ENCODE data around the gene PHF11. TPM values are rescaled to one million over a fixed set of nuclear protein-coding genes. Genes with fewer than 3 reads are reported as not detected.

PHF11 gene
- polyA plus RNA-seq, 1 donor: 21.5 TPM

GRCh38 chr13:49498206-49498605, 2.5 kb downstream of the PHF11 start:
- no peak for DNase-seq (ENCODE audit: low read depth)

DNA sequence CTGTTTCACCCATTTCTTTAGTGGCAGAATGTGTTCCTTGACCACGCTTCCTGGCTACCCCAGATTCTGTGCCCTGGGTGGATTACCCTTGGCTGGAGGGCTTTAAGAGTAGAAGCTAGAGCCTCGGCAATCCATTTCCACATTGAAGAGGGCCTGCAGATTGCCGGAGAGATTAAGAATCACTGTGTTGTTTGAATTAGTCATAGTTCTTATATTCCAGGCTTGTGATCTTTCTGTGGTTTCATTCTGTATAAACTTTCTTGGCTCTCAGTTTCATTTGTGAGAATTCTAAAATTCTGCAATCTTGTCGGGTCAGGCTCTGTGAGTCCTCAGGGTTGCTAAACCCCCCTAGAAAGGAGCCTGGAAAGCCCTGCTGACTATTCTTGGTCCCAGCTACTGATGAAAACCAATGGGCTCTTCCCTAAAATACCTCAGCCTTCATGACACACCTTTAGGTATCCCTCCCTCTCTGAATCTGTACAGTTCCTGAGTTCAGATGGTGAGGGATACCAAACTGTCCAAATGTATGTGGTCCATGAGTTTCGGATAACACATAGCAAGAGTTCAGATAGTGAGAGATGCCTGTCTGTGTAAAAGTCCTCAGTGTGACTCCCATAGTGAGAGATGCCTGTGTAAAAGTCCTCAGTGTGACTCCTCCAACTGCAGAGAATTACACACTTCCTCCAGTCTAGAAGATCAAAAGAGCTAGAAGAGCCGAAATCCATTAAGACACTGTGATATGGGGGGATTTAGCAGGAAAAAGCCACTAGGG, 4.3 kb downstream of the PHF11 start:
- DNase-seq (ENCODE audit: low read depth): no peak

GRCh38 chr13:49502954-49503353, 7.2 kb downstream of the PHF11 start:
- DNase-seq (ENCODE audit: low read depth): no peak

GRCh38 chr13:49503951-49504350, 8.2 kb downstream of the PHF11 start:
- no peak for DNase-seq (ENCODE audit: low read depth)

GRCh38 chr13:49512578-49512977, 16.8 kb downstream of the PHF11 start:
- DNase-seq (ENCODE audit: low read depth): no peak

DNA sequence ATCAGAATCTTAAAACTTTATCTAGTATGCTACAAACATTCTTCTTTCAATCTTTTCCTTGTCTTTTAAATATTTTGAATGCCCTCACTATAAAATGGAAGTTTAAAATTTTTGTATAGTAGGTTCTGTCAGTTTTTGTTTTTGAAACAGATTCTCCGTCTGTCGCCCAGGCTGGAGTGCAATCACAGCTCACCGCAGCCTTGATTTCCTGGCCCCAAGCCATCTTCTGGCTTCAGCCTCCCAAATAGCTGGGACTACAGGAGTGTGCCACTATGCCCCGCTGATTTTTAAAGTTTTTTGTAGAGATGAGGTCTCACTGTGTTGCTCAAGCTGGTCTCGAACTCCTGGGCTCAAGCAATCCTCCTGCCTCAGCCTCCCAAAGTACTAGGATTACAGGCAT, 20.7 kb downstream of the PHF11 start:
- DNase-seq (ENCODE audit: low read depth): no peak

- DNase-seq (ENCODE audit: low read depth): no peak
Observed at GRCh38 chr13:49517461-49517860, 21.7 kb downstream of the PHF11 start.

DNA sequence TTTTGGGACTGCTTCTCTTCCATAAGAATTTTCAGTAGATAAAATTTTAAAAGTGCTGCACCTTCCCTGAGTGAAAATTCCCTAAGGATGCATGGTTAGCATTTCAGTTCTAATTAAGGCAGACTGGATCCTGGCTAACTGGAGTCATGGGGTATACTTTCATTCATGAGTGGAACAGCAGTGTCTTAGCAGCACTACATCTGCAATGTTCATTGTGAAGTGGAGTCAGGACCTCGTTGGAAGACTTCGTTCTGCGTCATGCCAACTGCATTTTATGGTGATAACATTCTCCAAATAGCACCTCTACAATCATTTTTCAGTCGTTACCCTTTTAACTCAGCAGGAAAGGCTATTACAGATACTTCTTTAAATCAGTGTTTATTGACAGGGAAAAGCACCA, 25.5 kb downstream of the PHF11 start:
- no peak for DNase-seq (ENCODE audit: low read depth)

GRCh38 chr13:49524740-49525501, 29.2 kb downstream of the PHF11 start:
- DNase-seq (ENCODE audit: low read depth): no peak

DNA sequence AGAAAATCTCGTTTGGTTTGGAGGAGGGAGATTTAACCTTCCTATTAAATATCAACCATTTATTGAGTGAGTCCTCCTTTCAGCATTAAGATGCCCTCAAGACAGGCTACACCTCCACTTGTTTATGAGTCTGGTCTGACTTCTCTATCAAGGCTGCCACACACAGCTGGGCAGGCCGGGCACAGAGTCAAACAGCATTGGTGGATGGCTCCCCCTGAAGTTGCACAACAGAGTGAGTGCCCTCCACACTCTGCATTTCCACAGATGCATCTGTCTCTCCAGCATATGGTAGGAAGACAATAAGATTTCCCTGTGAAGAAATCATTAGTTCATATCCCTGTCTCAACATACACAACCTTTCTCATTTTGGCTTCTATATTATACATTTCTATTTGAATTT, 31.4 kb downstream of the PHF11 start:
- no peak for DNase-seq (ENCODE audit: low read depth)

DNA sequence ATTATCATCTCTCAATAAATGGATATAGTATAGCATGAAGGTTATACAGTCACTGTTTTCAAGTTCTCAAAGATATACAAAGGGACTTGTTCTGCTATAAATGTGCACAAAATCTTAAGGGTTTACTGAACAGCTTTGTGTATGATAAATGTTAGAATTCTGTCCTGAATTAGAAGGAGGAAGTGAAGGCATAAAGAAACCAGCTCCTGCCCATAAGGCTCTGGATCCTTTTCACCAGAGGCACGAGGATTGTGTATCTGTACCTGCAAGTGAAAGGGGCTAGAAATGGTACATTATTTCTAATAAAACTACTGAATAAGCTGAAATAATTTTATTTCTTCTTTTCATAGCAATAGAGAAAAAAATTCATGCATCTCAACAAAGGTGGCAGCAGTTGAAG, 32.4 kb downstream of the PHF11 start:
- no peak for DNase-seq (ENCODE audit: low read depth)

DNA sequence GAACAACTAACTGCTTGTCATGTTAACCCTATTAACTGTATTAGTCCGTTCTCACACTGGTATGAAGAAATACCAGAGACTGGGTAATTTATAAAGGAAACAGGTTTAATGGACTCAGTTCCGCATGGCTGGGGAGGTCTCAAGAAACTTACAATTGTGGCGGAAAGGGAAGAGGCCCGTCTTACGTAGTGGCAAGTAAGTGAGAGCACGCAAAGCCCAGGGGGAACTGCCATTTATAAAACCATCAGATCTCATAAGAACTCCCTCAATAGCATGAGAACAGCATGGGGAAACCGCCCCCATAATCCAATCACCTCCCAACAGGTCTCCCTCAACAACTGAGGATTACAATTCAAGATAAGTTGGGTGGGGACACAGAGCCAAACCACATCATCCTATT, 34.7 kb downstream of the PHF11 start:
- DNase-seq (ENCODE audit: low read depth): no peak

DNA sequence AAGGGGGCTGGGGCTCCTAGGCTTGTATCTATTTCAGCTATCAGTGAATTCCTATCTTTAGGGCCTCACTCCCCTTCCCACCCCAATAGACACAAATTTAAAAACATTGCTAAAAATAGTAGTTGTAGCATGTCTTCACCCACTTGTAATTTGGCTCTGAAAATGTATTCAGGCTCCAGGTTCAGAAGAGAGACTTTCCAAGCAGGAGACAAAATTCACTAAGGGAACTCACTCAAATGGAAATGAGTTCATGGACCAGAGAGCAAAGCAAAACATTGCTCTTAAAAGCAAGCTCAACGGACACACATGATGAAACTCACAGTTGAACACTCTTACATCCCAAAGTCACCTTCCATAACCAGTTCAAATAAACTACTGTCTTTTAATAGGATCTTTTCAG, 36.8 kb downstream of the PHF11 start:
- no peak for DNase-seq (ENCODE audit: low read depth)

- no peak for DNase-seq (ENCODE audit: low read depth)
Observed at GRCh38 chr13:49533011-49533410, 37.3 kb downstream of the PHF11 start.

- DNase-seq (ENCODE audit: low read depth): no peak
Observed at GRCh38 chr13:49533591-49534269, 38.0 kb downstream of the PHF11 start.

- no peak for DNase-seq (ENCODE audit: low read depth)
Observed at GRCh38 chr13:49536144-49536873, 40.6 kb downstream of the PHF11 start.

GRCh38 chr13:49538404-49538803, 42.7 kb downstream of the PHF11 start:
- no peak for DNase-seq (ENCODE audit: low read depth)

DNA sequence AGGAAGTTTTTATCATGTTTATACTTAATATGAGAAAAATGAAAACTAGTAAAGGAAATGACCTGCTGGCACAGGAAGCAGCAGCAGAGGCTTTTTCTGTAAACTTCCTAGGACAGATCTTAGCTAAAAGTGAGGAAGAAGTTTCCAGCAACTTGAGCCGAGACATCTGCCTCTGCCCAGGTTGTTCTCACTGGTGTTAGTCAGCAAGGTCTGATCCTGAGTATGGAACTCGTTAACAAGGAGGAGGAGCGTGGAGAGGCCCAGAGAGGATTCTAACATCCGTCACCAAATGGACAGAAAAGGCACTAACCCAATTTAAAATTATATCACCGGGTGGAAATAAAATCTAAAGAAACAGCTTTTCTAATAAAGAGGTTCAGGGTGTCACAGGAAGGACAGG, 43.6 kb downstream of the PHF11 start:
- DNase-seq (ENCODE audit: low read depth): no peak

GRCh38 chr13:49539746-49540145, 44.0 kb downstream of the PHF11 start:
- no peak for DNase-seq (ENCODE audit: low read depth)

- DNase-seq (ENCODE audit: low read depth): no peak
Observed at GRCh38 chr13:49540552-49540951, 44.8 kb downstream of the PHF11 start.

DNA sequence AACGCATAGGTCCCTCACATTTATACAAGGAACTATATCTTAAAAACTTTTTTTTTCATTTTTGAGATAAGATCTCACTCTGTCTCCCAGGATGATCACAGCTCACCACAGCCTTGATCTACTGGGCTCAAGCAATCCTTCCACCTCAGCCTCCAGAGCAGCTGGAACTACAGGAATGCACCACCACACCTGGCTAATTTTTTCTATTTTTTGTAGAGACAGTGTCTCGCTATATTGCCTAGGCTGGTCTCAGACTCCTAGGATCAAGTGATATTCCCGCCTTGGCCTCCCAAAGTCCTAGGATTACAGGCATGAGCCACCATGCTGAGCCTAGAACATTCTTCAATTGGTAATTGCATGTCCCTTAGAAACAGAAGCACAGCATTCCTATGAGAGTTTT, 47.9 kb downstream of the PHF11 start:
- DNase-seq (ENCODE audit: low read depth): no peak

DNA sequence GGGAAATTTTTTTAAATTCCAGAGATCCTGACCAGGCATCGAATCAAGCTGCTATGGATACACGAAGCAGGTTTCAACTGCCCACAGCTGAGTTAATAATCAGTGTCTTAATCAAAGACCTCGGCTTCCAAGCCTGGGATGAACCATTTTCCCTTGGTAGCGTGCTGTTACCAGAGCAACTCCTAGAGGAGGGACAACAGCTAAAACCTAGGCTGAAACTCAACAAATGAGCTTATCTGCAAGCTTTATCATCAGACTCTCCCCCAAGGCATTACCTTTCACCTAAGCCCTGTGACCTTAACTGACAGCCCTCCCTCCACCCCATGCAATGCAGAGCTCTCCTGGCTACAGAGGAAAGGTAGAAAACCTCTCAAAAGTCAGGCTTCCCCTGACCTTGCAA, 49.9 kb downstream of the PHF11 start:
- DNase-seq (ENCODE audit: low read depth): no peak

Data from forelimb muscle (tissue), 1 donor.